Stomach (tissue), 9 donors: ENCODE data around the gene UBR4. TPM values are rescaled to one million over a fixed set of nuclear protein-coding genes. Genes with fewer than 3 reads are reported as not detected.

Experiments used
- DNase-seq, 2 donors: peaks; one replicate each; pipeline versions ENCODE4 v3.0.0 to v3.0.0-alpha.2; 2013 to 2019
- H3K27ac ChIP-seq, 5 donors: fragments of 200-600 bp in 4 of 5; sonication (generic) in 4 of 5; one replicate each; pipeline ENCODE4 v1.5.1; 2013 to 2019; ENCODE audit warnings: mild to moderate bottlenecking in 1 of 5, moderate library complexity in 1 of 5
- H3K27me3 ChIP-seq, 3 donors: fragments of 200-600 bp; sonication (generic); one replicate each; pipeline ENCODE4 v1.5.1; 2017 to 2019; ENCODE audit warnings: mixed run types in 1 of 3
- H3K36me3 ChIP-seq, 4 donors: fragments of 200-600 bp; sonication (generic); 1 replicate in 3 of 4; 2 replicates in 1 of 4; pipeline ENCODE4 v1.5.1; 2016 to 2019
- H3K4me1 ChIP-seq, 4 donors: fragments of 200-600 bp; sonication (generic); one replicate each; pipeline ENCODE4 v1.5.1; 2016 to 2019
- H3K4me3 ChIP-seq, 4 donors: fragments of 200-600 bp; sonication (generic) in 3 of 4; one replicate each; pipeline ENCODE4 v1.5.1; 2016 to 2019; ENCODE audit warnings: mild to moderate bottlenecking in 1 of 4
- H3K9me3 ChIP-seq, 4 donors: fragments of 200-600 bp; sonication (generic); one replicate each; pipeline ENCODE4 v1.5.1; 2016 to 2019
- EP300 ChIP-seq: sonication (generic); formaldehyde crosslinking; IDR thresholded peaks from one replicate; pipeline ENCODE4 v1.6.1; 2017; ENCODE audit warnings: antibody characterized with exemption
- POLR2A ChIP-seq, 4 donors: fragments of 450-650 bp; IDR thresholded peaks; one replicate each; pipeline ENCODE4 v1.6.1; 2016; ENCODE audit warnings: antibody characterized with exemption in 4 of 4, control low read depth in 2 of 4, mild to moderate bottlenecking in 1 of 4, moderate library complexity in 1 of 4
- POLR2AphosphoS5 ChIP-seq, 3 donors: sonication (generic); formaldehyde crosslinking; IDR thresholded peaks; one replicate each; pipeline ENCODE4 v1.6.1; 2016; ENCODE audit warnings: antibody characterized with exemption in 3 of 3
- WGBS, 5 donors: extraction: QIAGEN DNeasy Blood & Tissue Kit in 3 of 5; methylation state at CpG; one replicate each; pipeline versions ENCODE4 v1.1.5 to v1.1.7; 2013 to 2018; 5-methylcytosine and 5-hydroxymethylcytosine counted together
- intact Hi-C: fragments of 100-400 bp; cut with DNase I; formaldehyde crosslinking; loops from one replicate; pipeline ENCODE4 v1.15.1; 2023; ENCODE audit warnings: low total_unique reads
- polyA plus RNA-seq, 3 donors: library from polyadenylated mRNA; stranded (reverse); fragments of 200-250 nt; gene quantifications; one replicate each; pipeline ENCODE4 v1.2.3, GENCODE V29; 2013
- total RNA-seq, 5 donors: library from RNA; depleted of rRNA; stranded (reverse); fragments of >200 nt; gene quantifications; one replicate each; pipeline versions ENCODE4 v1.1.0 to v1.2.3, GENCODE V29; 2014 to 2016
- TF ChIP-seq, protein P1 (sequence below), 7 experiments: fragments of 450-650 bp in 4 of 7; fragments of 200-600 bp in 3 of 7; sonication (generic) in 3 of 7; IDR thresholded peaks; one replicate each; pipeline ENCODE4 v1.5.1; 2016 to 2019; ENCODE audit warnings: antibody characterized with exemption in 7 of 7, control low read depth in 2 of 7, mild to moderate bottlenecking in 1 of 7
- donor health status: healthy with polysubstance abuse.
- donor health status: Bipolar disorder and iron deficiency.
- donor health status: healthy.

UBR4 gene
- total and polyA plus RNA-seq, 8 donors, result 41.9 to 262 (median 128) TPM

DNA sequence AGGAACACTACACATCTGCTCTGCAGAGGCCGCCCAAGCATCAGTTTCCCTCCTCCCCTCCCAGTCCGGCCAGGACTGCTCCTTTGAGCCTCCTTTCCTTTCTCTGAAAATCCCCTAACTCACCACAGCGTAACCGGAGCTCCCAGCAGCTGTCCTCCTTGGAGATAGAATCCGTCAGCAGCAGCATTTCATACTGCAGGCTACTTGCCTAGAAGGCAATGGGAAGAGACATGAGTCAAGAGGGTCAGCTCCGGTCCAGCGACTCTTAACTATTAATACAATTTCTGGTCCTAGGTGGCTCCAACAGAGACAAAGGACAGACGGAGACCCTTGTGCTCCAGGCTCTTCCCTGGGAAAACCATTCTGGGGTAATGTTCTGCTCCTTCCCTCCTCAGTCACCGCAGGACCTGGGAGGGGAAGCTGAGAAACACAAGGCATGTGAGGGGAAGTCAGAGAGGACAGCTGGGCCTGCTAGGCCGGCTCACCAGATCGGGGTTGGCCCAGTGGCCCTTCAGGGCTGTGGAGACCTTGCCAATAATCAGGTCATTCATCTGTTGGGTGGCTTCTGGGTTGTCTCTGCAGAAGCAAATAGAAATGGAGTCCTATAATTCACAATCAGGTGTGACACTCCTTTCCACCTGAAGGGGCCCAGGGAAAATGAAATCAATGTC lies 99.7 kb downstream of the UBR4 start:
- DNase-seq, result no peak
- H3K9me3 ChIP-seq, result no peaks in the 10 kb centered on the region
- H3K4me1 ChIP-seq, result no peaks in the 10 kb centered on the region
- H3K36me3 ChIP-seq, result peaks cover 93 to 100% (median 100%) of the 10 kb centered on the region in 4 donors
- no peak for TF ChIP-seq POLR2A (IDR thresholded peaks at IDR 0.05)
- no peak overlapping the region for H3K4me3 ChIP-seq
- no peak overlapping the region for H3K27ac ChIP-seq
- intact Hi-C loops, result no loop called here
- WGBS, 5 donors, result 92 to 97% (median 95%) methylated on average over 11 of the region's 11 CpGs
- no peaks in the 10 kb centered on the region for H3K27me3 ChIP-seq

DNA sequence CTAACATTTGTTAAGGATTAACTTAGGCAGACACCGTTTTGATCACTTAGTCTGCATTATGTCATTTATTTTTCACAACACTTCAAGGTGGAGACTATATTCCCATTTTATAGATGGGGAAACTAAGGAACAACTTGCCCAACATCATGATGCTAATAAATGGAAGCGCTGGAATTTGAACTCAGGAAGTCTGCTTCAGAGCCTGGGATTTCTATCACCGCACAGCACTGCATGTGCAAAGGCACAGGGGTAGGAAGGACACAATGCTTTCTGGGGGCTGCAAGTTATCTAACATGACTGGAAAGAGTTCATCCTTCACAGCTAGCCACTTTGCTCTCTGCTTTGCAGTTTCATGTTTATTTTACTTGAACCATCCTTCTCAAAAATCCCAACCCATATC lies 100.5 kb downstream of the UBR4 start:
- H3K27me3 ChIP-seq, result no peaks in the 10 kb centered on the region
- TF ChIP-seq POLR2A (IDR thresholded peaks at IDR 0.05) (no peak), EP300 (no peak), POLR2AphosphoS5 (IDR thresholded peaks at IDR 0.05) (no peak)
- TF ChIP-seq, protein P1, sequence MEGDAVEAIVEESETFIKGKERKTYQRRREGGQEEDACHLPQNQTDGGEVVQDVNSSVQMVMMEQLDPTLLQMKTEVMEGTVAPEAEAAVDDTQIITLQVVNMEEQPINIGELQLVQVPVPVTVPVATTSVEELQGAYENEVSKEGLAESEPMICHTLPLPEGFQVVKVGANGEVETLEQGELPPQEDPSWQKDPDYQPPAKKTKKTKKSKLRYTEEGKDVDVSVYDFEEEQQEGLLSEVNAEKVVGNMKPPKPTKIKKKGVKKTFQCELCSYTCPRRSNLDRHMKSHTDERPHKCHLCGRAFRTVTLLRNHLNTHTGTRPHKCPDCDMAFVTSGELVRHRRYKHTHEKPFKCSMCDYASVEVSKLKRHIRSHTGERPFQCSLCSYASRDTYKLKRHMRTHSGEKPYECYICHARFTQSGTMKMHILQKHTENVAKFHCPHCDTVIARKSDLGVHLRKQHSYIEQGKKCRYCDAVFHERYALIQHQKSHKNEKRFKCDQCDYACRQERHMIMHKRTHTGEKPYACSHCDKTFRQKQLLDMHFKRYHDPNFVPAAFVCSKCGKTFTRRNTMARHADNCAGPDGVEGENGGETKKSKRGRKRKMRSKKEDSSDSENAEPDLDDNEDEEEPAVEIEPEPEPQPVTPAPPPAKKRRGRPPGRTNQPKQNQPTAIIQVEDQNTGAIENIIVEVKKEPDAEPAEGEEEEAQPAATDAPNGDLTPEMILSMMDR (IDR thresholded peaks at IDR 0.05), result no peak
- no peak overlapping the region for H3K27ac ChIP-seq
- no peaks in the 10 kb centered on the region for H3K9me3 ChIP-seq
- H3K4me1 ChIP-seq, result no peaks in the 10 kb centered on the region
- 74 to 83% (median 80%) methylated on average over 3 of the region's 3 CpGs for WGBS, 5 donors
- peaks cover 93 to 100% (median 100%) of the 10 kb centered on the region in 4 donors for H3K36me3 ChIP-seq
- intact Hi-C loops, result no loop called here
- DNase-seq, result no peak
- H3K4me3 ChIP-seq, result no peak overlapping the region

DNA sequence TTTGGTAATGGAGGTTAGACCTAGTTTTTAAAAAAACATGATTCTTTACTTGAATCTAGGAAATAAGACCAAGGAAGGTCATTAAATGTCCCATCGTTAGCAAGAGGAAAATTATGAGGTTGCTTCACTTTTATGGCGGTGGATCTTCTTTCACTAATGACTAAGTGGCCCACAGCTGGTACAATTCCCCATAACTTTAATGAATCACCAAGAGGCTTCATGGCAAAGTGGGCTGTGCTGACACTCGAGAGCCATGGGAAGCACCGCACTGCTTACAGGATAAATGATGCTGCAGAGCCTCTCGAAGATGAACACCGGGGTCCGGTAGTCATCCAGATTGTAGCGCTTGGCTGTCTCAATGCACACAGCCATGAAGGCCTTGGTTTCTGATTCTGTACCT lies 108.8 kb downstream of the UBR4 start:
- no peak overlapping the region for H3K4me3 ChIP-seq
- H3K27ac ChIP-seq, result no peak overlapping the region
- TF ChIP-seq EP300, result no peak
- TF ChIP-seq POLR2A (IDR thresholded peaks at IDR 0.05), result no peak
- TF ChIP-seq, protein P1 (IDR thresholded peaks at IDR 0.05), result no peak
- TF ChIP-seq POLR2AphosphoS5 (IDR thresholded peaks at IDR 0.05), result no peak
- intact Hi-C loops, result no loop called here
- no peak for DNase-seq
- H3K4me1 ChIP-seq, result peaks cover 0 to 4% (median under 1%) of the 10 kb centered on the region in 4 donors
- H3K36me3 ChIP-seq, result peaks cover 89 to 100% (median 100%) of the 10 kb centered on the region in 4 donors
- H3K27me3 ChIP-seq, result no peaks in the 10 kb centered on the region
- H3K9me3 ChIP-seq, result no peaks in the 10 kb centered on the region
- WGBS, 5 donors, result 92 to 97% (median 94%) methylated on average over 8 of the region's 8 CpGs

DNA sequence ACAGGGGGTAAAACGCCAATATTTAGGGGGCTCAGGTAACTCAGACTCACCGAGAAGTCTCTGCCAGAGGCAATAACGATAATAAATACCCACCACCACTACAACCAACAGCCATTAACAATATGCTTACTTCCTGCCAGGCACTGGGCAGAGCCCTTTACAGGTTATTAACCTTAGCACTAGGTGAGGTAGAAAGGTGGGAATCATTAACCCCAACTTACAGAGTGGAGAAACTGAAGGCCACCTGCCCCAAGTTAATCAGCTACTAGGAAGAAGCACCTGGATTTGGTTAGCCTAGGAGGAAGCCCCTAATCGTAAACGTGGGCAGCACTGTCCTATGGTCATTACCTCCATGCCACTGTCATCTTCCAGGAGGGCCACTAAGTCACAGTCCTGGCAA lies 110.0 kb downstream of the UBR4 start:
- H3K4me1 ChIP-seq, result peaks cover 0 to 6% (median 2%) of the 10 kb centered on the region in 4 donors
- H3K36me3 ChIP-seq, result peaks cover 89 to 100% (median 100%) of the 10 kb centered on the region in 4 donors
- no peak for DNase-seq
- intact Hi-C loops, result no loop called here
- no peaks in the 10 kb centered on the region for H3K27me3 ChIP-seq
- H3K27ac ChIP-seq, result no peak overlapping the region
- TF ChIP-seq POLR2AphosphoS5 (IDR thresholded peaks at IDR 0.05), result no peak
- TF ChIP-seq, protein P1 (IDR thresholded peaks at IDR 0.05), result no peak
- no peak for TF ChIP-seq EP300
- no peak for TF ChIP-seq POLR2A (IDR thresholded peaks at IDR 0.05)
- H3K4me3 ChIP-seq, result no peak overlapping the region
- 91 to 98% (median 95%) methylated on average over 5 of the region's 5 CpGs for WGBS, 5 donors
- H3K9me3 ChIP-seq, result no peaks in the 10 kb centered on the region

DNA sequence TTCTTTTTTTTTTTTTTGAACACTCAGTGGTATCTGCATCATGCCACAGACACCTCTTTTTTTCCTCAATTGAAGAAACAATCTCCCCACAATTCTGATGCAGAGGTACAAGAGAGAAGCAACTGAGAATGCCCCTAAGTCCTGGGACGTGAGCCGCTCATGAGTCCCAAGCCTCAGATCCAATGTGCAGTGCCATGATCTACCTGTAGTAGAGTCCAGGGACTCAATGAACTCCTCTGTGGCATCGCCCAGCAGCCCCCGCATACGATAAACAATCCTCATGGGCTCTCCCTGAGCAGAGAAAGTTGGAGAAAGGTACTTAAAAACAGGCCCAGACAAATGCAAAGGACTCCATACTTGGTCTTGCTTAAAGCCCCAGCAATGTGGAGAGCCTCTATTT lies 113.1 kb downstream of the UBR4 start:
- H3K36me3 ChIP-seq, result peaks cover 92 to 100% (median 100%) of the 10 kb centered on the region in 4 donors

More for the DNA sequence above, 113.1 kb downstream of the UBR4 start:
- Histone ChIP-seq H3K9me3 (no peaks in the 10 kb centered on the region), H3K4me1 (peaks cover 0 to 10% (median 3%) of the 10 kb centered on the region in 4 donors), H3K27me3 (no peaks in the 10 kb centered on the region), H3K27ac (no peak overlapping the region), H3K4me3 (no peak overlapping the region)
- 83 to 97% (median 96%) methylated on average over 5 of the region's 5 CpGs for WGBS, 5 donors
- intact Hi-C loops, result no loop called here
- TF ChIP-seq POLR2A (IDR thresholded peaks at IDR 0.05) (no peak), EP300 (no peak), POLR2AphosphoS5 (IDR thresholded peaks at IDR 0.05) (no peak)
- TF ChIP-seq, protein P1 (IDR thresholded peaks at IDR 0.05), result no peak
- DNase-seq, result no peak
